HG02678 (cell line): ENCODE results near the gene SLC38A4.

Source experiments
- ATAC-seq: cut with Tn5 transposase; IDR thresholded peaks from one replicate; pipeline ENCODE4 v1.9.1; 2021; ENCODE audit warnings: mild to moderate bottlenecking, moderate library complexity; ENCODE audit not compliant: unreplicated experiment

Gene SLC38A4

DNA sequence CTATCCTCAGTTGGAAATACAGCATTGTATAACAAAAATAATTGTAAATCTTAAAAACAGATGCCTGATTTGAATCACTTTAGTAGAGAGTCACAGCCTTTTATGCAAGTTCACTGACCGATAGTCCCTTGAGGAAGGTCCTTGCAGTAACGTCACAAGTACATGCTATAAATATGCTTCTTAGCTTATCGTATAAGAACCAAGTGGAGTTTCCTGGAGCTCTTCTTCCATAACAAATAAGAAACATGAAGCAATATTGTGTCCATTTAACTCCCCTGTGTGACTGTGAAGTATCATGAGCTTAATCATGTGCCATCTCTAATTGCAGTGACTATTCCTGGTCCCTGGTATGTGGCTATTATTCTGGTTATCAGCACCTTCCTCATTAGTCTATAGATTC is 107.9 kb downstream of the SLC38A4 start:
- ATAC-seq = no peak

DNA sequence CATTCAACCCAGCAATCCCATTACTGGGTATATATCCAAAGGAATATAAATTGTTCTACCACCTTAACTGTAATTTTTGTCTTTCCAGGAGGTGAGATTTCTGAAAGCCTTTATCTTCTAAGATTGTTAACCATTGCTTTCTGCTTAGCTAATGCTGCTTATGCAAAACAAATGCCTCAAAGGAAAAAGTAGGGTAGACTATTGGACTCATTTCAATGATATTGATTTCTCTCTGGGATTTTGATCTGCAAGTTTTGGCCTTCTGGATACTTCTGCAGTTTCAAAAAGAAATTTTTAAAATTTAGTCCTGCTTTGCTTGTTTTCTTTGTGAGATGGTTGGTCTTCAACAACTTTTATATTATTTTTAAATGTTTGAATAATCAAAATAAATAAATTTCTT is 108.6 kb downstream of the SLC38A4 start:
- ATAC-seq = no peak
